BE2C (cell line): ENCODE measurements around the gene PTOV1.

Source experiments
- DNase-seq: peaks from one replicate; pipeline ENCODE4 v3.0.0-alpha.2; 2020
- H3K27me3 ChIP-seq: fragments of 250-450 bp; sonication (Bioruptor Pico); 2 replicates; pipeline ENCODE4 v1.5.1; 2020; ENCODE audit warnings: mild to moderate bottlenecking
- H3K36me3 ChIP-seq: fragments of 250-450 bp; sonication (Bioruptor Pico); 2 replicates; pipeline ENCODE4 v1.5.1; 2020; ENCODE audit warnings: mild to moderate bottlenecking
- H3K4me1 ChIP-seq: fragments of 250-450 bp; sonication (Bioruptor Pico); 2 replicates; pipeline ENCODE4 v1.5.1; 2020
- H3K4me3 ChIP-seq: 2 replicates; pipeline ENCODE4 v1.5.1; 2011; ENCODE audit warnings: low read depth, low read length
- H3K9me3 ChIP-seq: fragments of 250-450 bp; sonication (Bioruptor Pico); 2 replicates; pipeline ENCODE4 v1.5.1; 2020
- TF ChIP-seq, protein P1 (sequence below): IDR thresholded peaks from 2 replicates; pipeline ENCODE4 v1.5.1; 2012; ENCODE audit warnings: mild to moderate bottlenecking, low read depth, low read length

Gene PTOV1

DNA sequence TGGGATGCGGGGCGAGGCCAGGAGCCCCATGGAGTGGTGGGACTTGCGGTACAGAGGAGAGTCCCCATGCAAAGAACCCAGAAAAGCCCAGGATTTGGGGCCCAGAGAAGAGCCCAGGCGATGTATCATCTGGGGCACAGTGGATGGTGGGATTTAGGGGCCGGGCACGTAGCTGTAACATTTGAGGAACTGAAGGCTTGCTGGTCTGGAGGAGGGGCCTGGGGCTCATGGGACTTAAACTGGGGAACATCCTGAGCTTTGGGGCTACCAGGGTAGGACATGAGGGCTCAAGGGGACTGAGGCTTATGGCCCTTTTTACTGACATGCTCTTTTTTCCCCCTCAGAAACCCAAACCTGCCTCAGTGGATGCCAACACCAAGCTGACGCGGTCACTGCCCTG is 19.4 kb upstream of the PTOV1 start:
- no peak for DNase-seq
- H3K4me1 ChIP-seq: no peaks in the 10 kb centered on the region
- no peaks in the 10 kb centered on the region for H3K27me3 ChIP-seq
- H3K36me3 ChIP-seq: peaks cover 52% of the 10 kb centered on the region
- H3K4me3 ChIP-seq: no peak overlapping the region
- H3K9me3 ChIP-seq: no peaks in the 10 kb centered on the region; the same call in 1 of the 2 replicates
- TF ChIP-seq, protein P1, sequence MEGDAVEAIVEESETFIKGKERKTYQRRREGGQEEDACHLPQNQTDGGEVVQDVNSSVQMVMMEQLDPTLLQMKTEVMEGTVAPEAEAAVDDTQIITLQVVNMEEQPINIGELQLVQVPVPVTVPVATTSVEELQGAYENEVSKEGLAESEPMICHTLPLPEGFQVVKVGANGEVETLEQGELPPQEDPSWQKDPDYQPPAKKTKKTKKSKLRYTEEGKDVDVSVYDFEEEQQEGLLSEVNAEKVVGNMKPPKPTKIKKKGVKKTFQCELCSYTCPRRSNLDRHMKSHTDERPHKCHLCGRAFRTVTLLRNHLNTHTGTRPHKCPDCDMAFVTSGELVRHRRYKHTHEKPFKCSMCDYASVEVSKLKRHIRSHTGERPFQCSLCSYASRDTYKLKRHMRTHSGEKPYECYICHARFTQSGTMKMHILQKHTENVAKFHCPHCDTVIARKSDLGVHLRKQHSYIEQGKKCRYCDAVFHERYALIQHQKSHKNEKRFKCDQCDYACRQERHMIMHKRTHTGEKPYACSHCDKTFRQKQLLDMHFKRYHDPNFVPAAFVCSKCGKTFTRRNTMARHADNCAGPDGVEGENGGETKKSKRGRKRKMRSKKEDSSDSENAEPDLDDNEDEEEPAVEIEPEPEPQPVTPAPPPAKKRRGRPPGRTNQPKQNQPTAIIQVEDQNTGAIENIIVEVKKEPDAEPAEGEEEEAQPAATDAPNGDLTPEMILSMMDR: no peak

DNA sequence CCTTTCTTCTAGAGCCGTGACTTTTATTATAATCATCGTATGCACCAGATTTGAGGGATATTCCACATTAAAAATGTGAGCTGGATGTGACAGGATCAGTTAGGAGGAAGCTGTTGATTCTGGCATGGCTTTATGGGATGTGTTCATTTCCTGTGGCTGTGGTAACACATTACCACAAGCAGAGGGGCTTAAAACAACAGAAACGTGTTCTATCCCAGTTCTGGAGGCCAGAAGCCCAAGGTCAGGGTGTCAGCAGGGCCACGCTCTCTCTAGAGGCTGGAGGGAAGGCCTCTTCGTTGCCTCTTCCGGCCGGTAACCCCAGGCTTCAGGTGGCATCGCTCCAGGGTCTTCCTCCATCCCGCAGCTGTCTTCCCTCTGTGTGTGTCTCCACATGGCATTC is 18.4 kb upstream of the PTOV1 start:
- Histone ChIP-seq H3K9me3 (no peaks in the 10 kb centered on the region; the same call in 1 of the 2 replicates), H3K4me1 (no peaks in the 10 kb centered on the region), H3K4me3 (no peak overlapping the region), H3K36me3 (peaks cover 57% of the 10 kb centered on the region), H3K27me3 (no peaks in the 10 kb centered on the region)
- TF ChIP-seq, protein P1: no peak
- no peak for DNase-seq

DNA sequence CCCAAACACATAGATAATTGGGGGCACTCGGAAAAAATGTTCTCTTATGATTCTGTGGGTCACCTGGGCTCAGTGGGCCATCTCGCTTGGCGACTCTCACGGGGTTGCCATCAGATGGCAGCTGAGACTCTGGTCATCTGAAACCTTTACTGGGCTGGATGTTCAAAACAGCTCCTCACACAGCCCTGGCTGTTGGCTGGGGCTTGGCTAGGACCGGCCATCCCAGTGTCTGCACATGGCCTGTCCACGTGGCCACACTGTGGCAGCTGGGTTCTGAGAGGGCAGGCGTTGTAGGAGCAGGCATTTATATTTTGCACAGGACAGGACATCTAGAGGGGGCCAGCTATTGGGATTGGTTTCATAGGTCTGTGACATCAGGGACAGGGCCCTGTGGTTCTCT is 17.4 kb upstream of the PTOV1 start:
- Histone ChIP-seq H3K36me3 (peaks cover 55% of the 10 kb centered on the region), H3K9me3 (no peaks in the 10 kb centered on the region; the same call in 1 of the 2 replicates), H3K4me1 (no peaks in the 10 kb centered on the region), H3K4me3 (no peak overlapping the region), H3K27me3 (no peaks in the 10 kb centered on the region)
- DNase-seq: no peak
- TF ChIP-seq, protein P1: no peak

DNA sequence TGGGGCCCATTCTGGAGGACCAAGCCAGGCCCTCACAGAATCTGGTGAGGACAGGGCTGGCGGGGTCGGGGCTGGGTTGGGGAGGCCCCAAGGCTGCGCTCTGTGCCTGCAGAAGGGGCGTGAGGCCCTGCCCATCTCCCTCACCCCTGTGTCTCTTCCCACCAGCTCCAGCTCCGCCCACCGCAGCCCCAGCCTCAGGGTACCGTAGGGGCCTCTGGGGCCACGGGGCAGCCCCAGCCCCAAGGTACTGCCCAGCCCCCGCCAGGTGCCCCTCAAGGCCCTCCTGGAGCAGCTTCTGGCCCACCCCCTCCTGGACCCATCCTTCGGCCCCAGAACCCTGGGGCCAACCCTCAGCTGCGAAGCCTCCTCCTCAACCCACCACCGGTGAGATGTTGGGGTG is 15.4 kb upstream of the PTOV1 start:
- Histone ChIP-seq H3K27me3 (no peaks in the 10 kb centered on the region), H3K4me3 (no peak overlapping the region), H3K9me3 (no peaks in the 10 kb centered on the region), H3K4me1 (no peaks in the 10 kb centered on the region), H3K36me3 (peaks cover 60% of the 10 kb centered on the region)
- no peak for DNase-seq
- TF ChIP-seq, protein P1: no peak

DNA sequence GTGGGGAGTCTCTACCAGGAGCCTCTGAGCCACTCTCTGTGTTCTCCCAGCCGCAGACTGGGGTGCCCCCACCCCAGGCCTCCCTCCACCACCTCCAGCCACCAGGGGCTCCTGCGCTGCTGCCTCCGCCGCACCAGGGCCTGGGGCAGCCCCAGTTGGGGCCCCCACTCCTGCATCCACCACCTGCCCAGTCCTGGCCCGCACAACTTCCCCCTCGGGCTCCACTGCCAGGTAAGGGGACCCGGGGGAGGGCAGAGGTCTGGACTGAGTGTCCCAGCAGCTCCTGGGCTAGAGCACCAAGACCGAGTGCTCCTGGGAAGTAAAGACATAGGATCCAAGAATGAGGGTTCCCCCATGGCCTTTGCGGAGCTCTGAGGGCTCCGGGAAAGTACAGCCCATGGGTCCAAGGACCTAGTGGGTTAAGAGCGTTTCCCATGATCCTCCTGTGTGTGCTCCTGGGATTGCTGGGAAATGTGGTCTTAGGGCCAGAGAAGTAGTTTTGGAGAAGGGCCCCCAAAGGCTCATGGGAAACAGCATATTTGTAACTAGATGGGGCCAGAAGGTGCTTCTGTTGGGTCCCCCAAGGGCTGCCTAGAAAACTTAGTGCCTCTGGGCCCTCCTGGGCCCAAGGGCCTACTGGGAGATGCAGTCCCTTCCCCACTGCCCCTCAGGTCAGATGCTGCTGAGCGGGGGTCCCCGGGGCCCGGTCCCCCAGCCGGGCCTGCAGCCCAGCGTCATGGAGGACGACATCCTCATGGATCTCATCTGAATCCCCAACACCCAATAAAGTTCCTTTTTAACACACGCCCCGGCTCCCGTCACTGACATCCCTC is 14.6 kb upstream of the PTOV1 start:
- H3K36me3 ChIP-seq: peaks cover 52% of the 10 kb centered on the region
- H3K27me3 ChIP-seq: no peaks in the 10 kb centered on the region
- no peak for DNase-seq
- no peaks in the 10 kb centered on the region for H3K9me3 ChIP-seq
- no peaks in the 10 kb centered on the region for H3K4me1 ChIP-seq
- TF ChIP-seq, protein P1: no peak
- no peak overlapping the region for H3K4me3 ChIP-seq

DNA sequence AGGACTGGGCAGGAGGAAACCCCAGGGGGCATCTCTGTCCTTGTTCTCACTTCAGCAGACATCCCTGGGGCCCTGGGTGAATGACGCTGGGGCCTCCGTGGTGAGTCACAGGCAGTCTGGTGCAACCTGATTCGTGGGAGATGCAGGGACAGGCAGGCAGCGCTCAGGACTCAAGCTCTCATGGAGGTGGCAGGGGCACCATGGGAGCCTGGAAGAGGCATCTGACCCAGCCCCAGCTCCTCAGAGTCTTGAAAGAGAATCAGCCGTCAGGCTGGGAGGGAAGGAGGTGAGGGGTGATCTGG is 14.0 kb upstream of the PTOV1 start:
- no peaks in the 10 kb centered on the region for H3K4me1 ChIP-seq
- TF ChIP-seq, protein P1: no peak
- peaks cover 46% of the 10 kb centered on the region for H3K36me3 ChIP-seq

More for the DNA sequence above, 14.0 kb upstream of the PTOV1 start:
- DNase-seq: no peak
- H3K9me3 ChIP-seq: no peaks in the 10 kb centered on the region
- no peaks in the 10 kb centered on the region for H3K27me3 ChIP-seq
- H3K4me3 ChIP-seq: no peak overlapping the region
